ENCODE data around the gene BSDC1. TPM values are rescaled to one million over a fixed set of nuclear protein-coding genes. Genes with fewer than 3 reads are reported as not detected.

Gene BSDC1
- total RNA-seq, 1 experiment from 2014 or later, result 44.3 TPM

- TF ChIP-seq, protein P1, sequence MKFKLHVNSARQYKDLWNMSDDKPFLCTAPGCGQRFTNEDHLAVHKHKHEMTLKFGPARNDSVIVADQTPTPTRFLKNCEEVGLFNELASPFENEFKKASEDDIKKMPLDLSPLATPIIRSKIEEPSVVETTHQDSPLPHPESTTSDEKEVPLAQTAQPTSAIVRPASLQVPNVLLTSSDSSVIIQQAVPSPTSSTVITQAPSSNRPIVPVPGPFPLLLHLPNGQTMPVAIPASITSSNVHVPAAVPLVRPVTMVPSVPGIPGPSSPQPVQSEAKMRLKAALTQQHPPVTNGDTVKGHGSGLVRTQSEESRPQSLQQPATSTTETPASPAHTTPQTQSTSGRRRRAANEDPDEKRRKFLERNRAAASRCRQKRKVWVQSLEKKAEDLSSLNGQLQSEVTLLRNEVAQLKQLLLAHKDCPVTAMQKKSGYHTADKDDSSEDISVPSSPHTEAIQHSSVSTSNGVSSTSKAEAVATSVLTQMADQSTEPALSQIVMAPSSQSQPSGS (CRISPR knock-in tag; IDR thresholded peaks at IDR 0.05; ENCODE audit: borderline replicate concordance, low read depth), result no peak
- TF ChIP-seq RORB (CRISPR knock-in tag; IDR thresholded peaks at IDR 0.05) (no peak), CDX4 (CRISPR knock-in tag; IDR thresholded peaks at IDR 0.05; ENCODE audit: borderline replicate concordance) (no peak), NFATC4 (CRISPR knock-in tag; IDR thresholded peaks at IDR 0.05) (no peak), CREM (CRISPR knock-in tag; IDR thresholded peaks at IDR 0.05) (no peak), ZNF232 (CRISPR knock-in tag; IDR thresholded peaks at IDR 0.05) (no peak), FOXP4 (CRISPR knock-in tag; IDR thresholded peaks at IDR 0.05) (no peak), SP1 (CRISPR knock-in tag; conservative IDR thresholded peaks at IDR 0.05) (0 out of 2 replicates have a peak, but pooled peaks have one; percentile 44), ZNF317 (CRISPR knock-in tag; IDR thresholded peaks at IDR 0.05; ENCODE audit: borderline replicate concordance, low read depth) (no peak), MYBL2 (CRISPR knock-in tag; IDR thresholded peaks at IDR 0.05) (peak; percentile 23; the same call in 1 of the 2 replicates), ZNF281 (CRISPR knock-in tag; IDR thresholded peaks at IDR 0.05) (no peak), TEAD1 (CRISPR knock-in tag; IDR thresholded peaks at IDR 0.05) (peak; percentile 82; the same call in 1 of the 2 replicates), NFYB (CRISPR knock-in tag; conservative IDR thresholded peaks at IDR 0.05; ENCODE audit: low read depth) (no peak), TP53 (CRISPR knock-in tag; IDR thresholded peaks at IDR 0.05) (no peak), GABPB1 (CRISPR knock-in tag; IDR thresholded peaks at IDR 0.05) (no peak), ESRRA (CRISPR knock-in tag; IDR thresholded peaks at IDR 0.05; ENCODE audit: borderline replicate concordance) (0 out of 2 replicates have a peak, but pooled peaks have one; percentile 25), SOX15 (CRISPR knock-in tag; IDR thresholded peaks at IDR 0.05) (no peak), ZNF396 (CRISPR knock-in tag; IDR thresholded peaks at IDR 0.05; ENCODE audit: borderline replicate concordance) (no peak), FOXJ3 (CRISPR knock-in tag; IDR thresholded peaks at IDR 0.05; ENCODE audit: borderline replicate concordance) (no peak), NFE2L1 (CRISPR knock-in tag; IDR thresholded peaks at IDR 0.05) (no peak), FOXK1 (CRISPR knock-in tag; IDR thresholded peaks at IDR 0.05) (no peak), JUN (CRISPR knock-in tag; IDR thresholded peaks at IDR 0.05) (no peak)
- TF ChIP-seq, protein P2, sequence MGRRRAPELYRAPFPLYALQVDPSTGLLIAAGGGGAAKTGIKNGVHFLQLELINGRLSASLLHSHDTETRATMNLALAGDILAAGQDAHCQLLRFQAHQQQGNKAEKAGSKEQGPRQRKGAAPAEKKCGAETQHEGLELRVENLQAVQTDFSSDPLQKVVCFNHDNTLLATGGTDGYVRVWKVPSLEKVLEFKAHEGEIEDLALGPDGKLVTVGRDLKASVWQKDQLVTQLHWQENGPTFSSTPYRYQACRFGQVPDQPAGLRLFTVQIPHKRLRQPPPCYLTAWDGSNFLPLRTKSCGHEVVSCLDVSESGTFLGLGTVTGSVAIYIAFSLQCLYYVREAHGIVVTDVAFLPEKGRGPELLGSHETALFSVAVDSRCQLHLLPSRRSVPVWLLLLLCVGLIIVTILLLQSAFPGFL (CRISPR knock-in tag; IDR thresholded peaks at IDR 0.05; ENCODE audit: borderline replicate concordance), result no peak
- TF ChIP-seq, protein P3, sequence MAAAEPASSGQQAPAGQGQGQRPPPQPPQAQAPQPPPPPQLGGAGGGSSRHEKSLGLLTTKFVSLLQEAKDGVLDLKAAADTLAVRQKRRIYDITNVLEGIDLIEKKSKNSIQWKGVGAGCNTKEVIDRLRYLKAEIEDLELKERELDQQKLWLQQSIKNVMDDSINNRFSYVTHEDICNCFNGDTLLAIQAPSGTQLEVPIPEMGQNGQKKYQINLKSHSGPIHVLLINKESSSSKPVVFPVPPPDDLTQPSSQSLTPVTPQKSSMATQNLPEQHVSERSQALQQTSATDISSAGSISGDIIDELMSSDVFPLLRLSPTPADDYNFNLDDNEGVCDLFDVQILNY (CRISPR knock-in tag; IDR thresholded peaks at IDR 0.05), result no peak
- TF ChIP-seq, protein P4, sequence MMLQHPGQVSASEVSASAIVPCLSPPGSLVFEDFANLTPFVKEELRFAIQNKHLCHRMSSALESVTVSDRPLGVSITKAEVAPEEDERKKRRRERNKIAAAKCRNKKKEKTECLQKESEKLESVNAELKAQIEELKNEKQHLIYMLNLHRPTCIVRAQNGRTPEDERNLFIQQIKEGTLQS (CRISPR knock-in tag; conservative IDR thresholded peaks at IDR 0.05), result no peak
- TF ChIP-seq, protein P5, sequence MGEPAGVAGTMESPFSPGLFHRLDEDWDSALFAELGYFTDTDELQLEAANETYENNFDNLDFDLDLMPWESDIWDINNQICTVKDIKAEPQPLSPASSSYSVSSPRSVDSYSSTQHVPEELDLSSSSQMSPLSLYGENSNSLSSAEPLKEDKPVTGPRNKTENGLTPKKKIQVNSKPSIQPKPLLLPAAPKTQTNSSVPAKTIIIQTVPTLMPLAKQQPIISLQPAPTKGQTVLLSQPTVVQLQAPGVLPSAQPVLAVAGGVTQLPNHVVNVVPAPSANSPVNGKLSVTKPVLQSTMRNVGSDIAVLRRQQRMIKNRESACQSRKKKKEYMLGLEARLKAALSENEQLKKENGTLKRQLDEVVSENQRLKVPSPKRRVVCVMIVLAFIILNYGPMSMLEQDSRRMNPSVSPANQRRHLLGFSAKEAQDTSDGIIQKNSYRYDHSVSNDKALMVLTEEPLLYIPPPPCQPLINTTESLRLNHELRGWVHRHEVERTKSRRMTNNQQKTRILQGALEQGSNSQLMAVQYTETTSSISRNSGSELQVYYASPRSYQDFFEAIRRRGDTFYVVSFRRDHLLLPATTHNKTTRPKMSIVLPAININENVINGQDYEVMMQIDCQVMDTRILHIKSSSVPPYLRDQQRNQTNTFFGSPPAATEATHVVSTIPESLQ (CRISPR knock-in tag; IDR thresholded peaks at IDR 0.05), result no peak
- TF ChIP-seq, protein P6, sequence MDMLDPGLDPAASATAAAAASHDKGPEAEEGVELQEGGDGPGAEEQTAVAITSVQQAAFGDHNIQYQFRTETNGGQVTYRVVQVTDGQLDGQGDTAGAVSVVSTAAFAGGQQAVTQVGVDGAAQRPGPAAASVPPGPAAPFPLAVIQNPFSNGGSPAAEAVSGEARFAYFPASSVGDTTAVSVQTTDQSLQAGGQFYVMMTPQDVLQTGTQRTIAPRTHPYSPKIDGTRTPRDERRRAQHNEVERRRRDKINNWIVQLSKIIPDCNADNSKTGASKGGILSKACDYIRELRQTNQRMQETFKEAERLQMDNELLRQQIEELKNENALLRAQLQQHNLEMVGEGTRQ (CRISPR knock-in tag; IDR thresholded peaks at IDR 0.05), result no peak
Observed at GRCh38 chr1:32438136-32438535, 43.9 kb upstream of the BSDC1 start (continued).
